Heart left ventricle (tissue), 13 donors: Measurements from ENCODE around the gene C3AR1.

Source experiments
- POLR2A ChIP-seq, 2 donors: fragments of 450-650 bp; IDR thresholded peaks; one replicate each; pipeline ENCODE4 v1.6.1; 2017; ENCODE audit warnings: antibody characterized with exemption in 2 of 2, mild to moderate bottlenecking in 2 of 2, moderate library complexity in 2 of 2
- TF ChIP-seq, protein P1 (sequence below), 12 donors: fragments of 200-600 bp; sonication (generic) in 4 of 12; IDR thresholded peaks; one replicate each; pipeline versions ENCODE4 v1.5.0 to v1.8.0; 2018 to 2022; ENCODE audit warnings: antibody characterized with exemption in 12 of 12, mild to moderate bottlenecking in 5 of 12
- donor health status: ischemic (EF 13 %, LVEDD 7.1; RV severe dilation, severe dysfunction).
- donor health status: DM: no; HTN: yes; CAD: no.
- donor health status: DM: no; HTN: no; CAD: no.
- donor health status: ischemic (EF 25% LVEDD 6.9; RV normal size, moderate dysfunction).
- donor health status: ischemic (EF 25% LVEDD 5.7; RV mildly dilated, moderate dysfunction).
- donor health status: ischemic (EF 35%, LVEDD 5.7; RV mildly dilated, moderate dysfunction).
- donor health status: nonischemic (EF 11% LVEDD 7.7; RV severe dilation, severe dysfunction).
- donor health status: DM: yes; HTN: yes; CAD: no.
- donor health status: PGD.
- donor health status: ischemic (EF 29% LVEDD 5.4; RV normal size, mild dysfunction).
- donor health status: nonischemic (EF 23%, LVEDD 6.1; RV moderate dilation, normal function).

GRCh38 chr12:8050600-8051250 is 15.4 kb downstream of the C3AR1 start:
- TF ChIP-seq, protein P1, sequence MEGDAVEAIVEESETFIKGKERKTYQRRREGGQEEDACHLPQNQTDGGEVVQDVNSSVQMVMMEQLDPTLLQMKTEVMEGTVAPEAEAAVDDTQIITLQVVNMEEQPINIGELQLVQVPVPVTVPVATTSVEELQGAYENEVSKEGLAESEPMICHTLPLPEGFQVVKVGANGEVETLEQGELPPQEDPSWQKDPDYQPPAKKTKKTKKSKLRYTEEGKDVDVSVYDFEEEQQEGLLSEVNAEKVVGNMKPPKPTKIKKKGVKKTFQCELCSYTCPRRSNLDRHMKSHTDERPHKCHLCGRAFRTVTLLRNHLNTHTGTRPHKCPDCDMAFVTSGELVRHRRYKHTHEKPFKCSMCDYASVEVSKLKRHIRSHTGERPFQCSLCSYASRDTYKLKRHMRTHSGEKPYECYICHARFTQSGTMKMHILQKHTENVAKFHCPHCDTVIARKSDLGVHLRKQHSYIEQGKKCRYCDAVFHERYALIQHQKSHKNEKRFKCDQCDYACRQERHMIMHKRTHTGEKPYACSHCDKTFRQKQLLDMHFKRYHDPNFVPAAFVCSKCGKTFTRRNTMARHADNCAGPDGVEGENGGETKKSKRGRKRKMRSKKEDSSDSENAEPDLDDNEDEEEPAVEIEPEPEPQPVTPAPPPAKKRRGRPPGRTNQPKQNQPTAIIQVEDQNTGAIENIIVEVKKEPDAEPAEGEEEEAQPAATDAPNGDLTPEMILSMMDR (IDR thresholded peaks at IDR 0.05) = no peak
- TF ChIP-seq POLR2A (IDR thresholded peaks at IDR 0.05) = no peak
